ENCODE data around the gene UNC13C.

The UNC13C gene

GRCh38 chr15:53985562-53985961, 7.3 kb downstream of the UNC13C start:
- TF ChIP-seq GATA2 (IDR thresholded peaks at IDR 0.05; ENCODE audit: low read depth, low read length) (no peak), GATA3 (IDR thresholded peaks at IDR 0.05; ENCODE audit: low read depth, low read length) (no peak)

GRCh38 chr15:53987480-53987879, 9.2 kb downstream of the UNC13C start:
- TF ChIP-seq GATA2 (IDR thresholded peaks at IDR 0.05; ENCODE audit: low read depth, low read length): no peak

- TF ChIP-seq GATA3 (IDR thresholded peaks at IDR 0.05; ENCODE audit: low read depth, low read length) (no peak), GATA2 (IDR thresholded peaks at IDR 0.05; ENCODE audit: low read depth, low read length) (no peak)
Measured at GRCh38 chr15:54007256-54007655, 29.0 kb downstream of the UNC13C start.

- no peak for TF ChIP-seq GATA2 (IDR thresholded peaks at IDR 0.05; ENCODE audit: low read depth, low read length)
- TF ChIP-seq GATA3 (IDR thresholded peaks at IDR 0.05; ENCODE audit: low read depth, low read length): no peak
Measured at GRCh38 chr15:54011656-54012055, 33.4 kb downstream of the UNC13C start.

GRCh38 chr15:54014067-54014655, 35.9 kb downstream of the UNC13C start:
- TF ChIP-seq GATA3 (IDR thresholded peaks at IDR 0.05; ENCODE audit: low read depth, low read length) (no peak), GATA2 (IDR thresholded peaks at IDR 0.05; ENCODE audit: low read depth, low read length) (no peak)

- TF ChIP-seq GATA3 (IDR thresholded peaks at IDR 0.05; ENCODE audit: low read depth, low read length) (no peak), GATA2 (IDR thresholded peaks at IDR 0.05; ENCODE audit: low read depth, low read length) (no peak)
Measured at GRCh38 chr15:54017251-54017650, 39.0 kb downstream of the UNC13C start.

GRCh38 chr15:54017959-54018358, 39.7 kb downstream of the UNC13C start:
- TF ChIP-seq GATA3 (IDR thresholded peaks at IDR 0.05; ENCODE audit: low read depth, low read length) (no peak), GATA2 (IDR thresholded peaks at IDR 0.05; ENCODE audit: low read depth, low read length) (no peak)

- TF ChIP-seq GATA2 (IDR thresholded peaks at IDR 0.05; ENCODE audit: low read depth, low read length): no peak
- TF ChIP-seq GATA3 (IDR thresholded peaks at IDR 0.05; ENCODE audit: low read depth, low read length): no peak
Measured at GRCh38 chr15:54026258-54026657, 48.0 kb downstream of the UNC13C start.

GRCh38 chr15:54026891-54027290, 48.6 kb downstream of the UNC13C start:
- TF ChIP-seq GATA2 (IDR thresholded peaks at IDR 0.05; ENCODE audit: low read depth, low read length) (no peak), GATA3 (IDR thresholded peaks at IDR 0.05; ENCODE audit: low read depth, low read length) (no peak)

- no peak for TF ChIP-seq GATA3 (IDR thresholded peaks at IDR 0.05; ENCODE audit: low read depth, low read length)
- TF ChIP-seq GATA2 (IDR thresholded peaks at IDR 0.05; ENCODE audit: low read depth, low read length): no peak
Measured at GRCh38 chr15:54029081-54029480, 50.8 kb downstream of the UNC13C start.

- TF ChIP-seq GATA2 (IDR thresholded peaks at IDR 0.05; ENCODE audit: low read depth, low read length) (no peak), GATA3 (IDR thresholded peaks at IDR 0.05; ENCODE audit: low read depth, low read length) (no peak)
Measured at GRCh38 chr15:54032066-54032465, 53.8 kb downstream of the UNC13C start.

GRCh38 chr15:54033356-54033860, 55.2 kb downstream of the UNC13C start:
- TF ChIP-seq GATA3 (IDR thresholded peaks at IDR 0.05; ENCODE audit: low read depth, low read length): no peak
- no peak for TF ChIP-seq GATA2 (IDR thresholded peaks at IDR 0.05; ENCODE audit: low read depth, low read length)

GRCh38 chr15:54033869-54034458, 55.7 kb downstream of the UNC13C start:
- TF ChIP-seq GATA3 (IDR thresholded peaks at IDR 0.05; ENCODE audit: low read depth, low read length): no peak
- no peak for TF ChIP-seq GATA2 (IDR thresholded peaks at IDR 0.05; ENCODE audit: low read depth, low read length)

GRCh38 chr15:54035616-54036015, 57.4 kb downstream of the UNC13C start:
- TF ChIP-seq GATA3 (IDR thresholded peaks at IDR 0.05; ENCODE audit: low read depth, low read length) (no peak), GATA2 (IDR thresholded peaks at IDR 0.05; ENCODE audit: low read depth, low read length) (no peak)

GRCh38 chr15:54045397-54045796, 67.2 kb downstream of the UNC13C start:
- TF ChIP-seq GATA3 (IDR thresholded peaks at IDR 0.05; ENCODE audit: low read depth, low read length) (no peak), GATA2 (IDR thresholded peaks at IDR 0.05; ENCODE audit: low read depth, low read length) (no peak)

Measured in SH-SY5Y (cell line).